Vagina (tissue), 2 donors: ENCODE data around the gene RBM34.
"Not testable (repeated sequence)": the region's sequence is repeated elsewhere in the genome, so short reads cannot be mapped to it uniquely, and the experiment has no call there.

Source experiments
- POLR2A ChIP-seq, 2 donors: fragments of 450-650 bp; IDR thresholded peaks; one replicate each; pipeline ENCODE4 v1.6.1; 2017; ENCODE audit warnings: antibody characterized with exemption in 2 of 2, mild to moderate bottlenecking in 2 of 2, moderate library complexity in 2 of 2
- TF ChIP-seq, protein P1 (sequence below), 3 experiments: fragments of 450-650 bp in 2 of 3; fragments of 200-600 bp in 1 of 3; sonication (generic) in 1 of 3; IDR thresholded peaks; one replicate each; pipeline ENCODE4 v1.5.1; 2017 to 2019; ENCODE audit warnings: antibody characterized with exemption in 3 of 3, mild to moderate bottlenecking in 2 of 3, moderate library complexity in 2 of 3

DNA sequence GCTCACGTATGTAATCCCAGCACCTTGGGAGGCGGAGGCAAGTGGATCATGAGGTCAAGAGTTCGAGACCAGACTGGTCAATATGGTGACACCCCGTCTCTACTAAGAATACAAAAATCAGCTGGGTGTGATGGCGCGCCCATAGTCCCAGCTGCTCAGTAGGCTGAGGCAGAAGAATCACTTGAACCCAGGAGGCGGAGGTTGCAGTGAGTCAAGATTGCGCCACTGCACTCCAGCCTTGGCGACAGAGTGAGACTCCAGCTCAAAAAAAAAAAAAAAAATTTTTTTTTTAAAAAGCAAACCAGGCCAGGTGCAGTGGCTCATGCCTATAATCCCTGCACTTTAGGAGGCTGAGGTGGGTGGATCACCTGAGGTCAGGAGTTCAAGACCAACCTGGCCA lies 1.8 kb downstream of the RBM34 start:
- TF ChIP-seq, protein P1, sequence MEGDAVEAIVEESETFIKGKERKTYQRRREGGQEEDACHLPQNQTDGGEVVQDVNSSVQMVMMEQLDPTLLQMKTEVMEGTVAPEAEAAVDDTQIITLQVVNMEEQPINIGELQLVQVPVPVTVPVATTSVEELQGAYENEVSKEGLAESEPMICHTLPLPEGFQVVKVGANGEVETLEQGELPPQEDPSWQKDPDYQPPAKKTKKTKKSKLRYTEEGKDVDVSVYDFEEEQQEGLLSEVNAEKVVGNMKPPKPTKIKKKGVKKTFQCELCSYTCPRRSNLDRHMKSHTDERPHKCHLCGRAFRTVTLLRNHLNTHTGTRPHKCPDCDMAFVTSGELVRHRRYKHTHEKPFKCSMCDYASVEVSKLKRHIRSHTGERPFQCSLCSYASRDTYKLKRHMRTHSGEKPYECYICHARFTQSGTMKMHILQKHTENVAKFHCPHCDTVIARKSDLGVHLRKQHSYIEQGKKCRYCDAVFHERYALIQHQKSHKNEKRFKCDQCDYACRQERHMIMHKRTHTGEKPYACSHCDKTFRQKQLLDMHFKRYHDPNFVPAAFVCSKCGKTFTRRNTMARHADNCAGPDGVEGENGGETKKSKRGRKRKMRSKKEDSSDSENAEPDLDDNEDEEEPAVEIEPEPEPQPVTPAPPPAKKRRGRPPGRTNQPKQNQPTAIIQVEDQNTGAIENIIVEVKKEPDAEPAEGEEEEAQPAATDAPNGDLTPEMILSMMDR (IDR thresholded peaks at IDR 0.05), result not testable (repeated sequence)
- not testable (repeated sequence) for TF ChIP-seq POLR2A (IDR thresholded peaks at IDR 0.05)
